NCI-H1694 (cell line): Measurements from ENCODE around the gene SENP6.

Source experiments
- DNase-seq: peaks from one replicate; lab custom pipeline; 2025; lab: John Stamatoyannopoulos, UW

SENP6 gene

DNA sequence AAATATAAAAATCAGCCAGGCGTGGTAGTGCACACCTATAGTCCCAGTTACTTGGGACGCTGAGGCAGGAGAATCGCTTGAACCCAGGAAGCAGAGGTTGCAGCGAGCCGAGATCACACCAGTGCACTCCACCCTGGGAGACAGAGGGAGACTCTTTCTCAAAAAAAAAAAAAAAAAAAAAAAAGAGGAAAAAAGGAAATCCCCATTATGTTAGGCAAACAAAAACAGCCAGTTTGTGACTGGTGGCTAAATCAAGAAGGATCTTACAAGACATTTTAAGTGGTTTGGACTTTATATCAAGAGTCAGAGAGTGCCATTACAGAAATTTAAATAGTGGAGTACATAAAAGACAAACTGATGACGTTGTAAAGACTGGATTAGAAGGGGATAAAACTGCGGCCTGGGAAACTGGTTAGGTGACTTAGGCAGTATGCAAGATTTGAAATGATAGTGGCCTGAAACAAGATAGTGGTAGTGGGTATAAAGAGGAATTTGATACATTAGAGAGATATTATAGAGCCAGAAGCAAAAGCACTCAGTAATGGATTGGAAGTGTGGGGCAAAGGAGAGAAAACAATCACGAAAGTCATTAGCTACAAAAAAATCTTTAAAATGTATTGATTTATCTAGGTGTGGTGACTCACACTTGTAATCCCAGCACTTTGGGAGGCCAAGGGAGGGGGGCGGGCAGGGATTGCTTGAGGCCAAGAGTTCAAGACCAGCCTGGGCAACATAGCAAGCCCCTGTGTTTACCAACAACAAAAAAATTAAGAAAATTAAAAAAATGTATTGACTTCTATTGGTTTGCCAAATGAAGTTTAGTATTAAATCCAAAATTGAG is 145.7 kb downstream of the SENP6 start:
- DNase-seq, result no peak

DNA sequence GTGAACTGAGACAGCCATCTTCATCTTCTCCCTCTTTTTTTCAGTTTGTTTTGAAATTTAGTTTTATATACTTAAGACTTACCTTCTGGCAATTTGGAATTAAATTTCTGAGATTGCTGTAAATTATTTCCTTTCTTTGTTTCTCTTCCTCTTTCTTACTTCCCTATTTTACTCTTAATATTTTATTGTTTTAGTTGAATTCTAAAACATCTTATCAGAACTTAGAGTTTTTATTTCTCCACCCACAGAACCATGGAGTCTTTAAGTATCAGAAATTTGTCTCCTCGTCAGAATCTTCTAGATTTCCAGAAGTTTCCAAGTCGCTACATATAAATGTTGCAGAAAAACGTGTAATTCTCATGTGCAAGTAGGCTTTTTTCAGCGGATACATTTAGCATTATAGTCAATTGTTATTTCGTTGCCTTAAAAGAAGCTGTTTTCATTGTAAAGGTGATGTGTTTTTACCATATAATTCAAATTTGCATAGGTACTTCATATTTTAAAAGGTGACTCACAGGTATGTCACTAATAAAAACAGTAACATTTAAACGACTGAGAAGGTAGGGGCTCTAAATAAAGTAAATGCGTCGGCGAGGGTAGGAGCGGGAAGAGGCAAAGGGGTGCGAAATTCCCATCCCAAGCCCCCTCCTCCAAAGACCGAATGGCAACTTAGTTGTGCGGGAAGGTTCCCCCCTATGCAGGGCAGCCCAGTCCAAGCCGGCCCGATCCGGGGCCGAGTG is 146.5 kb downstream of the SENP6 start:
- DNase-seq, result no peak

DNA sequence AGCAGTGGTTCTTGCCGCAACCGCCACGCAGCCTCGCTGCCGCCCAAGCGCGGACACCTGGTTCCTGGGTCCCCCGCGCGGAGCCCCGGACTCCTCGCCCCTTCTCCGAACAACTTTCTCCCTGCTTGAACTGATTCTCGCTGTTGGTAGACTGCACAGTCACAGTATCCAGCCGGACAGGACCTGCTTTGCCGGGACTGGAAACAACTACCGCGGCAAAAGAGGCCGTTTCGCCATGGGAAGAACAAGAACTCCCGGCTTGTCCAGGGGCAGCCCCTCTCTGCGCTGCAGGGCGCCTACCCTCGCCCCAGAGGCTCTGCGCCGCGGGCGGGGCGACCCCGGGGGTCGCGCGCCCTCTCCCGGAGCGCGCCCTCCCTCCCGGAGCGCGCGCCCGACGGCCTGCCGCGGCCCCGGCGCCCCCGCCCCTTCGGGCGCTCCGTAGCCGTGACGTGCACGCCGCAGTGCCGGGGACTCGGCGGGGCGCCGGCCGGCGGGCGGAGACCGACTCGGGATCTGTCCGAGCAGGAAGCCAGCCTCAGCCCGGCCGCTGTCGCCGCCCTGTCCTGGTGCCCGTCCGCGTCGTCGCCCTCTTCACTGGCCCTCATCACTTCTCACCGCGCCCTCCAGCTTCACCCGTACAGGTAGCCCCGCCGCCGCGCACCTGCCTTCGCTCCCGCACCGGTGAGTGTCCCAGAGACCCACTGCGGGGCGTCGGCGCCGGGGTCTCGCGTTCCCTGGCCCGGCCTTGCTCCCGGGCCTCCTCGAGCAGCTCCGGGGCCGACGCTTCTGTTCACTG is 147.3 kb downstream of the SENP6 start, which contains the start of gene MYO6:
Gene MYO6 (plus strand): TSS at position 497 of the 796 bp plus-strand sequence. CDS start 68,309 bp downstream, outside the sequence.
- no peak for DNase-seq

DNA sequence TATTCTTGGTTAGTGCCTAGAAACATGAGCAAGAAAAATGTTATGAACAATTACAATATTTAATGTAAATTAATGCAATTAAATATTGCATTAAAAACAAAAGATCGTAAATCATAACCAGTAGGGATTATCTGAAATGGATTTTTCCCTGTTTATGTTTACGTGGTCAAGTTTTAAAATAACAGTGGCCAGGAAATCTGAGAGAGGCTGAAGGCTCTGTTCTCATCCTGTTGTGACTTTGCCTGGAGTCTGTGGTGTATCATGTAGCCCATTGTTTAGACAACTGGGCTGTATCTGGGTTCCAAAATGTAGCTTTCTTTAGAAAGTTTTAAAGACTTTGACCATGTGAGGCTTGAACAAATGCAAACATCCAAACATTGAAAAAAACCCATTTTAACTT is 149.8 kb downstream of the SENP6 start:
- DNase-seq, result no peak

DNA sequence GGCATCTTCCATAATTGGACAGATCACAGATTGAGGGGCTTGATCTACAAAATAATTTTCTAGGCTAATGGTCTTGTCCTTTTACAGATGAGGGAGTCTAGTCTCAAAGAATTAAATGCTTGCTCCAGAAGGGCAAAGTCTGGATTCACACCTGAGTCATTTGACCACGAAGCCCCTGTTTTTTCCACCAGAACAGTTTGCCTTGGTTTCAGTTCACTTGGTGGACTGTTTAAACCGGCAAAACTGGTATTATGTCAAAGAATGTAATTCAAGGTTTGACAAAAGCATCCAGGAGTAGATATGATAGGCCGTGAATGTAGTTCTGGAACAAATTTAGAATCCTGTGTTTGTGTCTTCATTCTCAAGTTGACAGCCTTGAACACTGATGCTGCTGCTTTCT is 150.7 kb downstream of the SENP6 start:
- no peak for DNase-seq

DNA sequence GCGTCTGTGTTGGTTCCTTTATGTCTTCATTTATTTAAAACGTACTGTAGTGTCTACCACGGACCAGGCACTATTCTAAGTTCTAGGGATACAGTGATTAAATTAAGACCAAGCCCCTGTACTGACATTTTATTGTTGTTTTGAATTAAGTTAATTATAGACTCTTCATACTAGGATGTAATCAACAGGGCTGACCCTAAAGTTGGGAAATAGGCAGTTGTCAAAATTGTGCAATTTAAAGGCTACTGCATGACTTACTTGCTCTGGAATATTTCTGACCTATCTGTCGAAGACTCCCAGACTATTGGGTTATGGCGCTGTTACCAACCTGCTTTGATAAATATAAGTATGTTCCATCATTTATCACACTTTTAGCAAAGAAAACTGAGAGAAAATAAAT is 154.0 kb downstream of the SENP6 start:
- no peak for DNase-seq

DNA sequence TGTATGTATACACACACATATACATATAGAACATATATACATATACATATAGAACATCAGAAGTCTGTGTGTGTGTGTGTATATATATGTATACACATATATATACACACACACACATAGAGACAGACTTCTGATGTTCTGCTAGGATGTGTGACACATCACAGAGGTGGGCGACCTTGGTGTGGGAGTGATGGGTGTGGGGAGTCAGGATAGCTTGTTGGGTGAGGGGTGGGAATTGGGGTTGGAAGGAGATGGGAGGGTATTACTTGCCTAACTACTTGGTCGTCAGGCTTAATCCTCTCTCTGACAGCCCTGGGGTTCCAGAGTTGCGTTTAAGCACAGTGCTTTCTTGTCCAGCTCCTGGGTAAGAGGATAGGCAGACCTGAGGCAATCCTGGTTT is 155.6 kb downstream of the SENP6 start:
- DNase-seq, result no peak

DNA sequence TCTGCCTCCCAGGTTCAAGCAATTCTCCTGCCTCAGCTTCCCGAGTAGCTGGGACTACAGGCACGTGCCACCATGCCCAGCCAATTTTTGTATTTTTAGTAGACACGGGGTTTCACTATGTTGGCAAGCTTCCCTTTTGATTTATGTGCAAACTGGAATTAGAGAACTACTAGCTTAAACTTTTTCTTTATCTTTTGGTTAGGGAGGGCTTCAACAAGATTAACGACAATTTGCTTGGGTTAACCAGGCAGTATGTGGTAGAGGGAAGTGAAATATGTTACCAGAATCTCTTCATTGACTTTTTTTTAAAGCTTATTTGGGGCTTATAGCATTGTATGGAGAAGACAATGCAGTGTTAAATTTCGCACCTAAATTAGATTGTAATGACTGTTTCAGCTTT is 156.4 kb downstream of the SENP6 start:
- no peak for DNase-seq

DNA sequence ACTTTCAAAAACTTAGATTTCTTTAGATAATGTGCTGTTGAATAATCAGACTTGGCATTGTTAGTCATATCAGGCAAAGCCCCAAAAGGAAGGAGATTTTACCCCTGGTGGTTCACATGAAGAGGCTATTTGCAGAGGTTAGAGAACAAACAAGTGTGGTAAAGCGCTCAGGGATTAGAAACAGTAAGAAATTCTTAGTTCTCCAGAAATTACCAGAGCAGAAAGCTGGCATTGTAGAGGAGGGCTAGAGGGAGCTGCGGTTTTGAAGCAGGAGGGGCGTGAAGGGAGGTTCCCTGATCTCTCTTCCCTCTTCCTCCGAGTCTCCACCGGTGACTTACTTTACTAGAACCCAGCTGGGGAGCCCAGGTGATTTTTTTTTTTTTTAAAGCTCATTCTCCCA is 157.5 kb downstream of the SENP6 start:
- no peak for DNase-seq

DNA sequence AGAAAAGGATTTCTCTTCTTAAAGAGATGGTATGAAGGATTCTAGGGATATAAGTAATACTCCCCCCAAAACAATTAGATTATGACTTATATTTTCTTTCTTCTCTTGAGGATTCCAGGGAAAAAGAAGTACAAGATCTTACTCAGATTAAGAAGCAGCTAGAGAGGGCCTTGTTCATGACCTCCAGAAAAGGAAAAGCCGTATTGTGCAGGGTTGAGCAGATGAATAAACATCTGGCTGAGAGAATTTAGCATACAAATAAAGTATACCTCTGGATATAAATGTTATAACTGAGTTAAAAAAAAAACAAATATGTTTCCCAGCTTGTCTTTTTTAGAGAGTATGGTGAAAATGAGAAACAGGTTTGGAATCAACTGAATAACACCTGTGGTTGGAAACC is 158.6 kb downstream of the SENP6 start:
- no peak for DNase-seq

DNA sequence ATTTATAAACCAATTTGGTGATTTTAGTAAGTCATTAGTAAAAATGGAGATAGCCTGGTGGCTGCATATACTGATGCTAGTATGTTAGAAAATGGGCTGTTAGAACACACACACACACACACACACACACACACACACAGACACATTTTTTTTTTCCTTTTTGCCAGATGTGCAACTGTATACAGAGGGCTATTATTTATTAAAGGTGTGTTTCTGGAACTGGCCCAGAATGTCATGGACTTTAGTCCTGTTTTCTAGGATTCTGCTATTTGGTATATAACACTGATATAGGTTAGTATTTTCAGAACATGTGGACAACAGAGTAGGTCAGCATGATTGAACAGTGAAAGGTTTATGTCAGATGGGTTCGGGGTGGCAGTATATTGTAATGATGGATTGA is 159.8 kb downstream of the SENP6 start:
- no peak for DNase-seq

DNA sequence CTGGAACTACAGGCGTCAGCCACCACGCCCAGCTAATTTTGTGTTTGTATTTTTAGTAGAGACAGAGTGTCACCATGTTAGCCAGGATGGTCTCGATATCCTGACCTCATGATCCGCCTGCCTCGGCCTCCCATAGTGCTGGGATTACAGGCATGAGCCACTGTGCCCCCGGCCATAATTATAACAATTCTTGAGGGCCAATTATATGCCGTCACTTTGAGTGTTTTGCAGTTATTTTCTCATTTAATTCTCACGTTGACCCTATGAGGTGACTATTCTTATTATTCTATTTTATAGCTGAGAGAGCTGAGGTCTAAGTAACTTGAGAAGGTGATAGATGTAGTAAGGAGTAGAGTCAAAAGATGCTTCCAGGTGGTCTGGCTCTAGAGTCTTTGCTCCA is 160.4 kb downstream of the SENP6 start:
- DNase-seq, result no peak

DNA sequence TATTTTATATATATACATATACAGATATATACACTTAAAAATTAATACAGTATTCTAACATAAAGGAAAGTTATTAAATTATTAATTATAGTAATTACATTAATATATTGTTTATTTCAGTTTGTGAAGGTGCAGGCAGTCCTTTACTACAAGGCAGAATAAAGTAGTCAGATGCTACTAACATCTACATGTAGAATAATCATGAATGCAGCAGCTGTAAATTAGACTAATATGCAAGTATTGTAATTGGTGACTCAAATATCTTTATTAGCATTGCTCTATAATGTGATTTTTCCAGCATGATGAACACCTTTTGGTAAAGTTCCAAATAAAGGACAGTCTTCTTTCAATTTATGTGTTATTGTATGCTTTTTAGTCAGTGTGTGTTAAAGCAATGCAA is 164.7 kb downstream of the SENP6 start:
- DNase-seq, result no peak
